SU-DHL-6 (cell line): ENCODE results near the gene RPS16.

Experiments
- CTCF ChIP-seq: fragments of 200-600 bp; sonication (generic); IDR thresholded peaks from one replicate; pipeline ENCODE4 v1.5.1; 2017; ENCODE audit warnings: antibody characterized with exemption, mild to moderate bottlenecking, low read length, moderate library complexity; ENCODE audit not compliant: insufficient read depth, poor library complexity, severe bottlenecking
- EZH2phosphoT487 ChIP-seq: fragments of 200-600 bp; sonication (generic), shearing (Covaris generic); conservative IDR thresholded peaks from 2 replicates; pipeline ENCODE4 v1.6.1; 2018; ENCODE audit warnings: mild to moderate bottlenecking, antibody characterized with exemption, low read length, moderate library complexity, mixed read lengths

GRCh38 chr19:39426170-39426569 lies 9.6 kb downstream of the RPS16 start:
- TF ChIP-seq CTCF: no peak
- no peak for TF ChIP-seq EZH2phosphoT487
